MM.1S (cell line): Measurements from ENCODE around the gene BORA.

Source experiments
- CTCF ChIP-seq: fragments of 300-600 bp; sonication (generic); IDR thresholded peaks from 2 replicates; pipeline ENCODE4 v1.5.1; 2016; ENCODE audit warnings: antibody characterized with exemption, low read length, mixed read lengths
- EZH2phosphoT487 ChIP-seq: fragments of 300-600 bp; sonication (generic); IDR thresholded peaks from 2 replicates; pipeline ENCODE4 v1.6.1; 2018; ENCODE audit warnings: antibody characterized with exemption, low read length

- no peak for TF ChIP-seq CTCF
- TF ChIP-seq EZH2phosphoT487 = no peak
Observed at GRCh38 chr13:72678312-72678711, 49.4 kb upstream of the BORA start.
